A549 (cell line): ENCODE results near the gene CD82. TPM values are rescaled to one million over a fixed set of nuclear protein-coding genes. Genes with fewer than 3 reads are reported as not detected.

Source experiments
- ATAC-seq, 2 experiments: fragments of 200-7000 bp in 1 of 2; fragments of >200 bp in 1 of 2; cut with Nextera tagmentation in 1 of 2; cut with Tn5 transposase in 1 of 2; 3 replicates each; pipeline versions ENCODE4 v1.8.0 to v1.9.1; 2018 to 2020; ENCODE audit warnings: mild to moderate bottlenecking in 1 of 2, moderate library complexity in 1 of 2
- CTCF ChIA-PET: fragments of 300-600 bp; sonication (Branson Sonifier 250); formaldehyde crosslinking; extraction: SDS; loops from one replicate; lab custom pipeline; 2021; ENCODE audit warnings: antibody characterized with exemption, inconsistent platforms; lab: Yijun Ruan, JAX
- POLR2A ChIA-PET: fragments of 350-600 bp; formaldehyde crosslinking; extraction: SDS; loops from one replicate; lab custom pipeline; 2021; ENCODE audit warnings: antibody characterized with exemption, inconsistent platforms; lab: Yijun Ruan, JAX
- DNase-seq, 2 experiments: peaks; one replicate each; pipeline versions ENCODE4 v3.0.0 to v3.0.0-alpha.2; 2011 to 2016; ENCODE audit warnings: low read depth in 1 of 2, low spot score in 1 of 2
- FAIRE-seq: peaks from 2 replicates; lab custom pipeline; 2011; peaks lifted over from hg19 to GRCh38; lab: Jason Lieb, UNC
- H3K27ac ChIP-seq, 2 experiments: fragments of >200 bp; sonication (Bioruptor Twin); formaldehyde crosslinking; 3 replicates each; pipeline ENCODE4 v1.5.1; 2016 to 2017
- H3K4me1 ChIP-seq: fragments of >200 bp; sonication (Bioruptor Twin); formaldehyde crosslinking; 3 replicates; pipeline ENCODE4 v1.6.1; 2016
- H3K4me2 ChIP-seq: fragments of >200 bp; sonication (Bioruptor Twin); formaldehyde crosslinking; 3 replicates; pipeline ENCODE4 v1.6.1; 2016
- H3K4me3 ChIP-seq: fragments of >200 bp; sonication (Bioruptor Twin); formaldehyde crosslinking; 3 replicates; pipeline ENCODE4 v1.5.1; 2016
- H3K9me3 ChIP-seq: fragments of >200 bp; sonication (Bioruptor Twin); formaldehyde crosslinking; 3 replicates; pipeline ENCODE4 v1.6.1; 2016
- CBX8 ChIP-seq: fragments of 200-600 bp; sonication (generic); IDR thresholded peaks from 2 replicates; pipeline ENCODE4 v1.6.1; 2016
- CHD2 ChIP-seq: fragments of 150-350 bp; IDR thresholded peaks from 2 replicates; pipeline ENCODE4 v1.6.1; 2014; ENCODE audit warnings: low read length; ENCODE audit not compliant: partially characterized antibody
- FOSB ChIP-seq: fragments of 250-450 bp; sonication (Bioruptor Pico); IDR thresholded peaks from 2 replicates; pipeline ENCODE4 v1.5.0; 2020; ENCODE audit warnings: mild to moderate bottlenecking, moderate library complexity
- HOXB13 ChIP-seq: fragments of 250-450 bp; sonication (Bioruptor Pico); IDR thresholded peaks from 2 replicates; pipeline ENCODE4 v1.5.0; 2020; ENCODE audit warnings: low read depth, mild to moderate bottlenecking, moderate library complexity
- HOXB5 ChIP-seq: fragments of 250-450 bp; sonication (Bioruptor Pico); IDR thresholded peaks from 2 replicates; pipeline ENCODE4 v1.5.0; 2020; ENCODE audit warnings: mild to moderate bottlenecking, moderate library complexity
- JUNB ChIP-seq: fragments of >200 bp; sonication (Bioruptor Twin); formaldehyde crosslinking; IDR thresholded peaks from 2 replicates; pipeline ENCODE4 v1.6.1; 2016
- KDM1A ChIP-seq: fragments of 200-600 bp; sonication (generic); IDR thresholded peaks from 2 replicates; pipeline ENCODE4 v1.6.1; 2016; ENCODE audit warnings: low read depth, mild to moderate bottlenecking
- KDM5A ChIP-seq: fragments of 200-600 bp; sonication (generic); IDR thresholded peaks from 2 replicates; pipeline ENCODE4 v1.6.1; 2016; ENCODE audit warnings: antibody characterized with exemption, mild to moderate bottlenecking
- MAFK ChIP-seq: fragments of 450-650 bp; IDR thresholded peaks from 2 replicates; pipeline ENCODE4 v1.6.1; 2014; ENCODE audit not compliant: partially characterized antibody
- NFE2L2 ChIP-seq: fragments of 150-350 bp; conservative IDR thresholded peaks from 2 replicates; pipeline ENCODE4 v1.6.1; 2014; ENCODE audit warnings: low read length
- NR3C1 ChIP-seq: fragments of >200 bp; sonication (Bioruptor Twin); formaldehyde crosslinking; IDR thresholded peaks from 3 replicates; pipeline ENCODE4 v1.6.1; 2017
- RARB ChIP-seq: fragments of 250-450 bp; sonication (Bioruptor Pico); IDR thresholded peaks from 2 replicates; pipeline ENCODE4 v1.8.0; 2021; ENCODE audit warnings: mild to moderate bottlenecking, moderate library complexity
- RCOR1 ChIP-seq: fragments of 150-350 bp; IDR thresholded peaks from 2 replicates; pipeline ENCODE4 v1.6.1; 2014; ENCODE audit warnings: antibody characterized with exemption, low read length, low read depth
- RFX5 ChIP-seq: fragments of 450-650 bp; IDR thresholded peaks from 2 replicates; pipeline ENCODE4 v1.7.1; 2014; ENCODE audit warnings: antibody characterized with exemption, mild to moderate bottlenecking, moderate library complexity
- ZC3H11A ChIP-seq: fragments of 450-650 bp; IDR thresholded peaks from 2 replicates; pipeline ENCODE4 v1.6.1; 2014; ENCODE audit warnings: antibody characterized with exemption, mild to moderate bottlenecking
- ZNF302 ChIP-seq: fragments of 250-450 bp; sonication (Bioruptor Pico); IDR thresholded peaks from 2 replicates; pipeline ENCODE4 v1.9.0; 2021; ENCODE audit warnings: inconsistent platforms, mild to moderate bottlenecking, moderate library complexity
- WGBS: methylation state at CpG from one replicate; pipeline ENCODE4 v1.1.6; 2017; ENCODE audit errors: missing lambda C conversion rate; 5-methylcytosine and 5-hydroxymethylcytosine counted together
- polyA plus RNA-seq, 4 experiments: library from polyadenylated mRNA; depleted of rRNA in 3 of 4; stranded (reverse); fragments of >200 nt; fragmentation: RNase III in 1 of 4; extraction: RNeasy Plus Mini Kit Qiagen cat#74134 plus additional on column Dnase treatment in 1 of 4; gene quantifications; 2 replicates in 3 of 4; 3 replicates in 1 of 4; pipeline ENCODE4 v1.2.3, GENCODE V29; 2011 to 2017
- TF ChIP-seq, protein P1 (sequence below): fragments of 450-650 bp; IDR thresholded peaks from 2 replicates; pipeline ENCODE4 v1.6.1; 2014; ENCODE audit warnings: antibody characterized with exemption
- TF ChIP-seq, protein P2 (sequence below): fragments of 250-450 bp; sonication (Bioruptor Pico); IDR thresholded peaks from 2 replicates; pipeline ENCODE4 v1.5.0; 2020; ENCODE audit warnings: low read depth, mild to moderate bottlenecking, moderate library complexity

Gene CD82
- polyA plus RNA-seq, 2 of the 4 experiments (the other 2 are of a cell fraction): 2.8 to 3.2 TPM

DNA sequence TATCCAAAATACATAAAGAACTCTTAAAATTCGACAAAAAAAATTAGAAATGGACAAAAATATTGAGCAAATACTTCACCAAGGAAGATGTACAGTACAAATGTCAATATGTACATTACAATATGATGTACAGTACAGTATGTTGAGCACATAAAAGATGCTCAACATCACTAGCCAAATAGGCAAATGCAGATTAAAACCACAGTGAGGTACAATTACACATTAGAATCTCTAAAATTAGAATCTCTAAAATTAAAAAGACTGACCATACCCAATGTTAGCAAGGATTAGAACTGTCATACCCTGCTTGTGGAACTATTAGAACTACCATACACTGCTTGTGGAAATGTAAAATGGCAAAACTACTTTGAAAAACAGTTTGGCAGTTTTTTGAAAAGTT, 82.6 kb downstream of the CD82 start:
- Histone ChIP-seq H3K4me2 (no peak overlapping the region), H3K27ac (no peak overlapping the region), H3K4me1 (no peaks in the 10 kb centered on the region)
- 2% methylated on average over 1 of the region's 1 CpG for WGBS
- POLR2A ChIA-PET: no interaction called here
- ATAC-seq: no peak
- TF ChIP-seq, protein P1, sequence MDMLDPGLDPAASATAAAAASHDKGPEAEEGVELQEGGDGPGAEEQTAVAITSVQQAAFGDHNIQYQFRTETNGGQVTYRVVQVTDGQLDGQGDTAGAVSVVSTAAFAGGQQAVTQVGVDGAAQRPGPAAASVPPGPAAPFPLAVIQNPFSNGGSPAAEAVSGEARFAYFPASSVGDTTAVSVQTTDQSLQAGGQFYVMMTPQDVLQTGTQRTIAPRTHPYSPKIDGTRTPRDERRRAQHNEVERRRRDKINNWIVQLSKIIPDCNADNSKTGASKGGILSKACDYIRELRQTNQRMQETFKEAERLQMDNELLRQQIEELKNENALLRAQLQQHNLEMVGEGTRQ: no peak
- TF ChIP-seq RCOR1 (no peak), HOXB13 (CRISPR knock-in tag) (no peak), FOSB (CRISPR knock-in tag) (no peak), NFE2L2 (no peak), NR3C1 (no peak), JUNB (no peak), RFX5 (no peak), CHD2 (no peak), ZC3H11A (no peak), RARB (CRISPR knock-in tag) (no peak)
- TF ChIP-seq, all 56 proteins: peak for 0
- Histone ChIP-seq H3K4me3 (no peak overlapping the region), H3K9me3 (peaks cover 14% of the 10 kb centered on the region)
- FAIRE-seq (peak; percentile 85), DNase-seq (no peak)
- CTCF ChIA-PET: interaction anchor here (0.7 kb wide), 2 partner anchors 188 to 256 kb away, joined by 3 read pairs; no protein-coding TSS in a partner anchor

DNA sequence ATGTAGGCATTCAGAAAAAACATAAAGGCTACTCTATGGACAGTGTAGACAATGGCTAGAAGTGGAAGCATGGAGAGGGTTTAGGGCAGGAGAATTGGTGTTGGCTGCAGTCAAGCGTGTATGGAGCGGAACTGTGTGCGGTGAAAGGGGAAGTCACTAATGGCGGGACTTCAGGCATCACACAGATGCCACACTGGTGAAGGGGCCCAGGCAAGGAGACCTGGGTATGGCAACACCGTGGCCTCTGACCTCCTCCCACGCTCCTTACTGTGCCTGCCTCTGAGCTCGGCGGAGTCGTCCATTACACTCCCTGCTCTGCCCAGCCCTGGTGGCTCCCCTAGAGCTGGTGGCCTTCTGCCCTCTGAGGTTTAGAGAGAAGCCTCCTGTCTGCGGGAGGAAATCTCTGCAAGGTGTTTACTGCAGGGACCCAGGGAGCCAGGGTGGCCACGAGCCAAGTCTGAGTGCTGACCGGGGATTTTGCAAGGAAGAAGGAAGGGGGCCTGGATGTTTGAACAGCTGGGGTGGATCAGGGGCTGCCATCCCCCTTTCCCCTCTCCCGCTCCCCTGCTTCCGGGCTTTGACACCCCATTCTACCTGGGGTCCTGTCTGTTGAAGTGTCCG, 86.2 kb downstream of the CD82 start:
- 45% methylated on average over 14 of the region's 15 CpGs for WGBS
- ATAC-seq: peak; percentile 32 to 44; a peak in 3 of 6 replicates

DNA sequence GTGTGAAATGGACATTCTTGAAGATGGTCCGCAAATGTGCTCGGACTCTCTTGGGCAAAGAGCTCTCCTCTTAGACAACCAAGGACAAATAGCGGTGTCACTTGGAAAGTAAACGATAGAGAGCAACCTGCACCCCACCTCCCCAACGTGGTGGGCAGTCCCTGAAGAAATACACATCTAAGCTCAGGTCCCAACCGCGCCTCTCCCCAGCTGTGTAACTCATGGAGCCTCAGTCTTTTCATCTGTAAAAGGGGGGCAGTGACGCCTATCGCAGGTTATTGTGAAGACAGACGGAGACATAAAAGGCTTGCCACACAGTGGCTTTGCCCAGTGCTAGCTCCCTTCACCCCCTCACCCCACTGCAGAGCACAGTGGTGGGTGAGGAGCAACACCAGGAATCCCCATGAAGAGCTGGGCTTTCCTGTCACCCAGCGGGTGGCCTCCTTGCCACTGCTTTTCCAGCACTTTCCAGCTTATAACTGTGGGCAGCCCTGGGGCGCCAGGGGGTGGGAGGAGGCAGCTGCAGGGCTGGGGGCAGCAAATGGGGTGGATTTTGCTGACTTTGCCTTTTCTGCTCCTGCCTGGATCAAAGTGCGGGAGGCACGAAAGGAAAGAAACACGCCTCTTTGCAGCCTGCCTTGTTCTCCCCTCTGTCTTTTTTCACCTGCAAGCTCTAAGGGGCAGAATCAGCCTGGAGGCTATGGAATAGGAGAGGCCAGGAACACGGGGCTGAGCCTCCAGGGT, 87.6 kb downstream of the CD82 start:
- peak; percentile 73 for TF ChIP-seq MAFK
- no peak for TF ChIP-seq KDM1A
- CTCF ChIA-PET: interaction anchor here (0.8 to 1.7 kb wide), 4 partner anchors 31 to 279 kb away, joined by 3 to 6 read pairs (median 4); no protein-coding TSS in a partner anchor
- Histone ChIP-seq H3K4me3 (no peak overlapping the region), H3K27ac (no peak overlapping the region), H3K9me3 (no peaks in the 10 kb centered on the region), H3K4me1 (no peaks in the 10 kb centered on the region), H3K4me2 (no peak overlapping the region)
- 50% methylated on average over 15 of the region's 16 CpGs for WGBS
- ATAC-seq (no peak), FAIRE-seq (no peak), DNase-seq (no peak)
- POLR2A ChIA-PET: no interaction called here

More for the DNA sequence above, 86.2 kb downstream of the CD82 start:
- H3K4me3 ChIP-seq: no peak overlapping the region
- DNase-seq: no peak
- TF ChIP-seq ZNF302 (CRISPR knock-in tag) (no peak), KDM5A (no peak)
- TF ChIP-seq, all 56 proteins: peak for 0
- Histone ChIP-seq H3K27ac (no peak overlapping the region), H3K4me1 (no peaks in the 10 kb centered on the region), H3K9me3 (peaks cover 5% of the 10 kb centered on the region; the same call in 2 of the 3 replicates), H3K4me2 (no peak overlapping the region)
- no peak for FAIRE-seq
- POLR2A ChIA-PET: no interaction called here
- CTCF ChIA-PET: interaction anchor here (1.3 to 1.7 kb wide), 2 partner anchors 30 to 259 kb away, joined by 3 to 6 read pairs; no protein-coding TSS in a partner anchor

DNA sequence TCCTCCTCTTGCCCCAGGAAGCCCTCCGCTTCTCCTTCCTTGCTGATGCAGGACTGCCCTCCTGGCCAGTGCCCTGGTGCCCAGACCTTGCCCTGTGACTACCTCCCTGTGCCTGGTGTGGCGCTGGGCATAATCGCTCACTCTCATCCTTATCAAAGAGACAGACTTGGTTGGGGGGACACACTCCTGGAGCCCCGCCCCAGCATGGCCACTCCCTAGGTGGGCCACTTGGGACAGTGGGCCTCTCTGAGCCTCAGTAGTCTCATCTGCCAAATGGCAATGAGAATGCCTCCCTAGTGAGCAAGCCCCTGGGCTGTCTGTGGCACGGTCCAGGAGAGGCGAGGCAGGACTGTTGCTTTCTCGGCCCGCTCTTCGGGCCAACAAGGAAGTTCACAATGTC, 88.6 kb downstream of the CD82 start:
- ATAC-seq (no peak), DNase-seq (no peak), FAIRE-seq (no peak)
- WGBS: 71% methylated on average over 8 of the region's 9 CpGs
- POLR2A ChIA-PET: no interaction called here
- H3K4me2 ChIP-seq: no peak overlapping the region
- H3K4me1 ChIP-seq: no peaks in the 10 kb centered on the region
- H3K27ac ChIP-seq: no peak overlapping the region
- H3K9me3 ChIP-seq: no peaks in the 10 kb centered on the region
- TF ChIP-seq, protein P2, sequence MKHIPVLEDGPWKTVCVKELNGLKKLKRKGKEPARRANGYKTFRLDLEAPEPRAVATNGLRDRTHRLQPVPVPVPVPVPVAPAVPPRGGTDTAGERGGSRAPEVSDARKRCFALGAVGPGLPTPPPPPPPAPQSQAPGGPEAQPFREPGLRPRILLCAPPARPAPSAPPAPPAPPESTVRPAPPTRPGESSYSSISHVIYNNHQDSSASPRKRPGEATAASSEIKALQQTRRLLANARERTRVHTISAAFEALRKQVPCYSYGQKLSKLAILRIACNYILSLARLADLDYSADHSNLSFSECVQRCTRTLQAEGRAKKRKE (CRISPR knock-in tag): no peak
- no peak for TF ChIP-seq CHD2
- no peak for TF ChIP-seq CBX8
- TF ChIP-seq HOXB5 (CRISPR knock-in tag): no peak
- CTCF ChIA-PET: interaction anchor here (1.0 to 1.4 kb wide), 2 partner anchors 33 to 257 kb away, joined by 3 to 4 read pairs; no protein-coding TSS in a partner anchor
- H3K4me3 ChIP-seq: no peak overlapping the region
